ENCODE results near the gene ANXA2. TPM values are rescaled to one million over a fixed set of nuclear protein-coding genes. Genes with fewer than 3 reads are reported as not detected.

Gene ANXA2
- total RNA-seq, 2 donors from 2014 or later, result 355 to 392 TPM

GRCh38 chr15:60370105-60370868, 27.5 kb downstream of the ANXA2 start:
- Mint-ChIP-seq H3K27me3 (ENCODE audit: insufficient read depth) (peaks cover 60% of the 10 kb centered on the region), H3K4me3 (no peak overlapping the region), H3K4me1 (peaks cover 49% of the 10 kb centered on the region), H3K9me3 (peaks cover 7% of the 10 kb centered on the region), H3K36me3 (ENCODE audit: low read depth) (peaks cover 44% of the 10 kb centered on the region), H3K27ac (no peak overlapping the region)
- Histone ChIP-seq H3K9me3 (ENCODE audit: control insufficient read depth, low read length) (peaks cover 4% of the 10 kb centered on the region), H3K9ac (ENCODE audit: extremely low read depth, low read length, poor library complexity, severe bottlenecking) (no peak overlapping the region), H3K27ac (ENCODE audit: low read depth, low read length) (no peak overlapping the region), H3K36me3 (ENCODE audit: control insufficient read depth, insufficient read depth, low read length) (peaks cover 56% of the 10 kb centered on the region), H3K4me3 (ENCODE audit: low read length) (no peak overlapping the region), H3K27me3 (ENCODE audit: control insufficient read depth, insufficient read depth, low read length, poor library complexity, severe bottlenecking) (no peaks in the 10 kb centered on the region), H3K4me1 (ENCODE audit: control insufficient read depth, insufficient read depth, low read length) (peaks cover 20% of the 10 kb centered on the region)
- 87 to 94% methylated on average over 3 to 9 of the region's 9 CpGs for WGBS, 2 experiments (ENCODE audit: insufficient coverage in 1 of 2, insufficient read length in 1 of 2)
- peak; percentile 30 for DNase-seq
- no peak for TF ChIP-seq CTCF (conservative IDR thresholded peaks at IDR 0.05)

DNA sequence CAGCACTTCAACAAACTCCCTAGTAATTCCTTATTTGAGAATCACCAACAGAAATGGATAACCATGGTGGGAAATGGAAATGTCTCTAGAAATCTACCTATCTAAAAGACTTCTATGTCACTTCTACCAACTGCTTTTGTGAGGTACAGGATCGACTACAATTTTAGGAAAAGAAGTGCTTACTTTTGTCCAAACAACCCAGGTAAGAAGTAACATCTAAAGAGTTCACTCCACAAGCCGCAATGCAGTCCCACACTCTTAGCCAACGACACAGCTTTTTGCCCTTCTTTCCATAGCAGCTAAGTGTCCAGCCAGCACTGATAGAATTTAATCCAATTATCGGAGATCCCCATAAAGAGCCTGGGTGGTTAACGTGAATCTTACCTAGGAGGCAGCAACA, 28.1 kb downstream of the ANXA2 start:
- H3K4me3 ChIP-seq (ENCODE audit: low read length), result no peak overlapping the region
- 91 to 99% methylated on average over 5 of the region's 5 CpGs for WGBS, 2 experiments (ENCODE audit: insufficient coverage in 1 of 2, insufficient read length in 1 of 2)
- no peak for DNase-seq
- H3K4me3 Mint-ChIP-seq, result no peak overlapping the region
- TF ChIP-seq CTCF (conservative IDR thresholded peaks at IDR 0.05), result no peak
- H3K9me3 ChIP-seq (ENCODE audit: control insufficient read depth, low read length), result peaks cover 7% of the 10 kb centered on the region
- H3K36me3 ChIP-seq (ENCODE audit: control insufficient read depth, insufficient read depth, low read length), result peaks cover 59% of the 10 kb centered on the region
- H3K27ac ChIP-seq (ENCODE audit: low read depth, low read length), result no peak overlapping the region
- peaks cover 9% of the 10 kb centered on the region for H3K9me3 Mint-ChIP-seq
- peaks cover 61% of the 10 kb centered on the region for H3K27me3 Mint-ChIP-seq (ENCODE audit: insufficient read depth)
- H3K4me1 ChIP-seq (ENCODE audit: control insufficient read depth, insufficient read depth, low read length), result peaks cover 14% of the 10 kb centered on the region
- no peaks in the 10 kb centered on the region for H3K27me3 ChIP-seq (ENCODE audit: control insufficient read depth, insufficient read depth, low read length, poor library complexity, severe bottlenecking)
- no peak overlapping the region for H3K27ac Mint-ChIP-seq
- H3K4me1 Mint-ChIP-seq, result peaks cover 43% of the 10 kb centered on the region
- no peak overlapping the region for H3K9ac ChIP-seq (ENCODE audit: extremely low read depth, low read length, poor library complexity, severe bottlenecking)
- H3K36me3 Mint-ChIP-seq (ENCODE audit: low read depth), result peaks cover 46% of the 10 kb centered on the region

DNA sequence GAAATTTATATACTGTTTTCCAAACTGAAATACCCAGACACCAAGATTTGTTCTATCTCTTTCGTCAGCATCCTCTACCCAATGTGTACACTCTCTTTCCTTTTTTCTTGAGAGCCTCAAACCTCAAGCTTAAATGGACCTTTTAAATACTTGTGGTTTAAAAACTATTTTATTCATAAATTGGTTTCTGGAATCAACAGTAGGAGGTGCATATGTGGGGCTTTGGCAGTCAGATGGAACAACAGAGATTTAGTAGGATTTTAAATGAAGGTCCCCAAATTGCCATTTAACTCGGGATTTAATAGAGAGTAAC, 33.2 kb downstream of the ANXA2 start:
- Histone ChIP-seq H3K4me3 (ENCODE audit: low read length) (no peak overlapping the region), H3K9ac (ENCODE audit: extremely low read depth, low read length, poor library complexity, severe bottlenecking) (no peak overlapping the region), H3K9me3 (ENCODE audit: control insufficient read depth, low read length) (peaks cover 7% of the 10 kb centered on the region), H3K27me3 (ENCODE audit: control insufficient read depth, insufficient read depth, low read length, poor library complexity, severe bottlenecking) (no peaks in the 10 kb centered on the region), H3K36me3 (ENCODE audit: control insufficient read depth, insufficient read depth, low read length) (peaks cover 60% of the 10 kb centered on the region), H3K4me1 (ENCODE audit: control insufficient read depth, insufficient read depth, low read length) (peaks cover 30% of the 10 kb centered on the region), H3K27ac (ENCODE audit: low read depth, low read length) (no peak overlapping the region)
- Mint-ChIP-seq H3K27ac (no peak overlapping the region), H3K4me1 (peaks cover 46% of the 10 kb centered on the region), H3K9me3 (peaks cover 9% of the 10 kb centered on the region), H3K36me3 (ENCODE audit: low read depth) (peaks cover 46% of the 10 kb centered on the region), H3K4me3 (no peak overlapping the region), H3K27me3 (ENCODE audit: insufficient read depth) (peaks cover 29% of the 10 kb centered on the region)
- 87 to 100% methylated on average over 1 of the region's 2 CpGs for WGBS, 2 experiments (ENCODE audit: insufficient coverage in 1 of 2, insufficient read length in 1 of 2)
- no peak for DNase-seq
- no peak for TF ChIP-seq CTCF (conservative IDR thresholded peaks at IDR 0.05)

Measured in endodermal cell (in vitro differentiated cells).